ENCODE measurements around the gene COL4A2.

The COL4A2 gene

DNA sequence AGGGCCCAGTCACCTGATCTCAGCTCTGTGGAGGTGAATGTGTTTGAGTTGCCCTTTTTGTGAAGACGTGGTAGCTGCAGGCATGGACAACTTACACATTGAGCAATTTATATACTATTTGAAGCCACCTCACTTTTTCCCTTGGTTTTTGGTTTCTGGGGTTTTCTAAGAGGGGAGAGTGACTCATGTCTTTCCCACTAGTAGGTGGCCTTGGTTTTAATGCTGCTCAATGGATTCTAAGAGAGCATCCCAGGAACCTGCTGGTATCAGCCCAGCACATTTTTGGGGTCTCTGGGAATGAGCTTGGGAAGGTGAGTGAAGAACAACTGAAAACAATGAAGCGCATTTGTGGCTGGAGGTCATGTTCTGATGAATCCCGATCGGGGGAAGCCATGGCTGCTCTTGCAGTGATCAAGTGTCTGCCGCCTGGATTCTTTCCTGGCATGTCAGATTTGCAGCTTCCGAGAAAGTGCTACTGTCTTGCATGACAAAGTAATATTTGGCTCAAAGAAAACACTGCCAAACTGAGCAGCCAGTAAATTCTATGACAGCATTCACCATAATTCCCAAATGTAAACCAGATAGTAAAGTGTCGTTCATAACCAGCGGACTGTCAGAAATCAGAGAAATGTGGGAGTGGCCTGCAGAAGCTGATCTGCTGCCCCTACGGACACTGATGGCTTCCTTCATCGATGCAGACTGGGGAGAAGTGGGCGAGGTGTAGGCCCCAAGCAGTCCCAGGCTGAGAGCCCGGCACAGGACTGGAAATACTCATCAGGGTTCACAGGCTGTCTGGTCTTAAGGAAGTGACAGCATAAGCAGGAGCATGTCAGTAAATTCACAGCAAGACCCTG, 98.7 kb downstream of the COL4A2 start:
- Histone ChIP-seq H3K4me3 (ENCODE audit: low read length) (no peak overlapping the region), H3K36me3 (ENCODE audit: insufficient read depth, low read length) (no peaks in the 10 kb centered on the region), H3K4me1 (ENCODE audit: insufficient read depth, low read length) (no peaks in the 10 kb centered on the region), H3K9me3 (ENCODE audit: low read length) (peaks cover 4% of the 10 kb centered on the region), H3K27me3 (ENCODE audit: insufficient read depth, low read length) (no peaks in the 10 kb centered on the region), H2AFZ (ENCODE audit: low read depth, low read length) (no peak overlapping the region)

DNA sequence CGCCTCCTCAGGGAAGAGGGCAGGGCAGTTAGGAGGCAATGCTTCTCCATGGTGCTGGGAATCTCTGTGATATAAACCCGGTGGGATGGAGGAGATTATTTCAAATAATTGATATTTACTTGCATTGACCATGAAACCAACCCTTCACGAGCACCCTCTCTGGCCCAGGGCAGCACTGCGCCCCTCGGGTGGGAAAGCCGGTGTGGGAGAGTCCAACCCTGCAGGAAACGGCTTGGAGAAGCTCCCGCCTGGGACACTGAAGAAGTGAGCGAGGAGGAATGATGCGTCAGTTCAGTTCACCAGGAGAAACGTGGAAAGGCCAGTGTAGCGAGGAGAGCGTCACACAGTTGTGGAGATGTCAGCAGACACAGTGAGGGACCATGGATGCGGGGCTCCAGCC, 99.9 kb downstream of the COL4A2 start:
- H3K9me3 ChIP-seq (ENCODE audit: low read length): peaks cover 4% of the 10 kb centered on the region
- no peak overlapping the region for H3K4me3 ChIP-seq (ENCODE audit: low read length)
- no peaks in the 10 kb centered on the region for H3K36me3 ChIP-seq (ENCODE audit: insufficient read depth, low read length)
- H3K27me3 ChIP-seq (ENCODE audit: insufficient read depth, low read length): no peaks in the 10 kb centered on the region
- H2AFZ ChIP-seq (ENCODE audit: low read depth, low read length): no peak overlapping the region
- H3K4me1 ChIP-seq (ENCODE audit: insufficient read depth, low read length): peaks cover 2% of the 10 kb centered on the region

GRCh38 chr13:110407531-110407930, 100.4 kb downstream of the COL4A2 start:
- H3K9me3 ChIP-seq (ENCODE audit: low read length): peaks cover 4% of the 10 kb centered on the region
- H3K36me3 ChIP-seq (ENCODE audit: insufficient read depth, low read length): no peaks in the 10 kb centered on the region
- no peak overlapping the region for H3K4me3 ChIP-seq (ENCODE audit: low read length)
- no peaks in the 10 kb centered on the region for H3K27me3 ChIP-seq (ENCODE audit: insufficient read depth, low read length)
- H3K4me1 ChIP-seq (ENCODE audit: insufficient read depth, low read length): peaks cover 3% of the 10 kb centered on the region
- H2AFZ ChIP-seq (ENCODE audit: low read depth, low read length): no peak overlapping the region

DNA sequence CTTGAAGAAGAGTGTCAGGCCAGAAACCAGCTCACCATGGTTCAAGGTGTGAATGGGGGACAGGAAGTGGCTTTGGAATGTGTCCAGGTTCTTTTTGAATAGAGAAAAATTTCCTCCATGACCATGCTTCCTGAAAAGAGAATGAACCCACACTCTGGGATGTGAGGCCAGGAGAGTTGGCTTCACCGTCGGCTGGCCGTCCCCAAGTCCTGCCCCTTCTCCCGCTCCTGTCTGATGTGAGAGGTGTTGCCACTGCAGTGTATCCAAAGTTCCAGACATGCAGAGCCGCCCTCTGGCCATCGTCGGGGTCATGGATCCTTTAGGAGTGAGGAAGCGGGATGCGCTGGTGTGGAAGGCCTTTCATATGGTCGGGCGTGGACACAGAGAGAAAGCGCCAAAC, 101.2 kb downstream of the COL4A2 start:
- peaks cover 3% of the 10 kb centered on the region for H3K4me1 ChIP-seq (ENCODE audit: insufficient read depth, low read length)
- H2AFZ ChIP-seq (ENCODE audit: low read depth, low read length): no peak overlapping the region

DNA sequence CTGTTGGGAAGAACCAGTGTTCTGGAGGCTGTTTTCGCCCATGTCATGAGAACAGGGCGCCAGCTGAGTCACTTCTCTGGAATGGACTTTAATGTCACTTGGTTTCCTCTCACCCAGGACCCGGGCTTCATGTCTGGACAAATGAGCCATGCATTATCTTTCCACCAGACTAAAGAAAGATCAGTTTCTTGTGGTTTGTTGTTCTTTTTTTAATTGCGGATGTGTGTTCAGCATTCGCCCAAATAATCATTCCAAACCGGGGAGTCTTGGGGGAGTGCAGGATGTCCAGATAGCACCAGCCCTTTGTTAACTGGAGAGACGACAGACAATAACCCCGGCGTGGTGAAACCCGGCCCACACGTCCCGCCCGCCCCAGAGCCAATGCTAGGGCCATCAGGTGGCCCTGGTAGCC, 102.5 kb downstream of the COL4A2 start:
- H3K36me3 ChIP-seq (ENCODE audit: insufficient read depth, low read length): no peaks in the 10 kb centered on the region
- no peak overlapping the region for H2AFZ ChIP-seq (ENCODE audit: low read depth, low read length)
- no peaks in the 10 kb centered on the region for H3K27me3 ChIP-seq (ENCODE audit: insufficient read depth, low read length)
- H3K4me3 ChIP-seq (ENCODE audit: low read length): no peak overlapping the region
- peaks cover 4% of the 10 kb centered on the region for H3K9me3 ChIP-seq (ENCODE audit: low read length)
- peaks cover 3% of the 10 kb centered on the region for H3K4me1 ChIP-seq (ENCODE audit: insufficient read depth, low read length)

More for the DNA sequence above, 101.2 kb downstream of the COL4A2 start:
- Histone ChIP-seq H3K9me3 (ENCODE audit: low read length) (peaks cover 4% of the 10 kb centered on the region), H3K36me3 (ENCODE audit: insufficient read depth, low read length) (no peaks in the 10 kb centered on the region), H3K27me3 (ENCODE audit: insufficient read depth, low read length) (no peaks in the 10 kb centered on the region), H3K4me3 (ENCODE audit: low read length) (no peak overlapping the region)

DNA sequence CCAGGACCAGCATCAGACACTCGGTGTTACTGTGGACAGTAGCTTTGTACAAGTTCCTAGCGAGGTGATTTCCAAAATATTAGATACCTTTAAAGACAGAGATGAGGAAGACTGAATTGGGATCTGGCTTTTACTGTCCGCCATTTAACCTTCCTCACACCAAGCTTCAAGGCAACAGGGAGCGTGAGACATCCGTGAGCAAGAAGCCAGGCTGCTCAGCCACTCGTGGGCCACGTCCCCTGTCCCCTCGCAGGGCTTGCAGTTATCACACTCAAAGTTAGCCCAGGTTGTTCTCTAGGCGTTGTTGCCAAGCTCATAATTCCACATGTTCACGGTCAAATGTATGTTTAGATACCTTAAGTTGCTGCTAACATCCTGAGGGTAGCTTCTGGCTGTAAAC, 102.9 kb downstream of the COL4A2 start:
- H3K4me1 ChIP-seq (ENCODE audit: insufficient read depth, low read length): peaks cover 3% of the 10 kb centered on the region
- no peaks in the 10 kb centered on the region for H3K36me3 ChIP-seq (ENCODE audit: insufficient read depth, low read length)

DNA sequence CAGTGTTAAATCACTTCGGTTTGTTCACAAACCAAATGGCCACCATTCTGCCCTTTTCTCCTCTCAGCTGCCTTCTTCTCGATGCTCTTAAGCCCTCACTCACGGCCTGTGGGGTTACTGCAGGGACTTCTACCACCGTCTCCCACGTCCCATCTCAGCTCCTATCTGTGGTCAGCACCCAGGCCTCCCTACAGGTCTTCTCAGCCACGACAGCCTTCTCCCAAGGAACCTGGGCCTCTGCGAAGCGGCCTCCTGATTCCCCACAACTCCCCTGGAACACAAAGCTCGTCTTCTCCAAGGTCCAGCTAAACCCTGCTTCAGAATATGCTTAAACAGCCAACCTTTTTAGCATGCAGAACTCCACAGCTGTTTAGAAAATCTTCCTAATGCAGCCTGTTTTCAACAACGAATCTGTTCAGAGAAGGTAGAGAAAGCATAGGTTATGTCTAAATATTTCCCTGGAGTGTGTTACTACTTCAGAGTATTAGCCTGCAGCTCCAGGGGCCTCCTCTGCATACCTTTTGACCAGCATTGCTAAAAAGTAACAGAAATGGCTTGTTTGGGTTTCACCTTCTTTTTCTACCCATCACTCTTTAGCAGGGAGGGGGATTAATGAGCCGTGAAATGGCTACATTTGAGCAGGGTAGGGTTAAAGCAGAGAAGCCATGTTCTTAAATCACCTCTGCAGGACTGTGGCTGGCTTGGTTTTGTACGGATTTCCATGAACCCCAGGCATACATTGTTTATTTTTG, 104.0 kb downstream of the COL4A2 start:
- H3K9me3 ChIP-seq (ENCODE audit: low read length): peaks cover 4% of the 10 kb centered on the region
- no peak overlapping the region for H2AFZ ChIP-seq (ENCODE audit: low read depth, low read length)
- no peaks in the 10 kb centered on the region for H3K27me3 ChIP-seq (ENCODE audit: insufficient read depth, low read length)
- H3K4me3 ChIP-seq (ENCODE audit: low read length): no peak overlapping the region
- peaks cover 3% of the 10 kb centered on the region for H3K4me1 ChIP-seq (ENCODE audit: insufficient read depth, low read length)
- H3K36me3 ChIP-seq (ENCODE audit: insufficient read depth, low read length): no peaks in the 10 kb centered on the region

More for the DNA sequence above, 102.9 kb downstream of the COL4A2 start:
- no peak overlapping the region for H3K4me3 ChIP-seq (ENCODE audit: low read length)
- no peaks in the 10 kb centered on the region for H3K27me3 ChIP-seq (ENCODE audit: insufficient read depth, low read length)
- peaks cover 4% of the 10 kb centered on the region for H3K9me3 ChIP-seq (ENCODE audit: low read length)
- no peak overlapping the region for H2AFZ ChIP-seq (ENCODE audit: low read depth, low read length)

DNA sequence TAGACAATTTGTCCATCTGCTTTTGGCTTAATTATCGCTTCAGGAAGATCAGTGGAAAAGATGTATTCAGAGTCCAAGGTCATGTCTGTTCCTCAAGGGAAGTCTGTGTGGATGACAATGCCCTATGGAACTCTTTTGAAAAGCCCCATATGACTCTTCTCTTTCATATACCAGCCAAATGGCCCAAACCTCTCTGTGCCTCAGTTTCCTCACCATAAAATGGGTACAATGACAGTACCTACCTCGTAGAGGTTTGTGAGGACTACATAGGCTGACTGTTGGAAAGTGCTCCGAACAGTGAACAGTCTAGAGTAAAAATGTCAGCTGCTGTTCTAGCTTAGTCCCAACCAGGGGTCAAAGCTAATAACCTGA, 104.6 kb downstream of the COL4A2 start:
- Histone ChIP-seq H2AFZ (ENCODE audit: low read depth, low read length) (no peak overlapping the region), H3K4me3 (ENCODE audit: low read length) (no peak overlapping the region), H3K4me1 (ENCODE audit: insufficient read depth, low read length) (peaks cover 3% of the 10 kb centered on the region), H3K9me3 (ENCODE audit: low read length) (peaks cover 4% of the 10 kb centered on the region), H3K36me3 (ENCODE audit: insufficient read depth, low read length) (no peaks in the 10 kb centered on the region), H3K27me3 (ENCODE audit: insufficient read depth, low read length) (no peaks in the 10 kb centered on the region)

- Histone ChIP-seq H3K4me1 (ENCODE audit: insufficient read depth, low read length) (peaks cover 3% of the 10 kb centered on the region), H3K9me3 (ENCODE audit: low read length) (peaks cover 4% of the 10 kb centered on the region), H3K27me3 (ENCODE audit: insufficient read depth, low read length) (no peaks in the 10 kb centered on the region), H3K36me3 (ENCODE audit: insufficient read depth, low read length) (no peaks in the 10 kb centered on the region), H3K4me3 (ENCODE audit: low read length) (no peak overlapping the region), H2AFZ (ENCODE audit: low read depth, low read length) (no peak overlapping the region)
Observed at GRCh38 chr13:110412132-110412914, 105.2 kb downstream of the COL4A2 start.

- H2AFZ ChIP-seq (ENCODE audit: low read depth, low read length): no peak overlapping the region
- H3K36me3 ChIP-seq (ENCODE audit: insufficient read depth, low read length): no peaks in the 10 kb centered on the region
- H3K4me3 ChIP-seq (ENCODE audit: low read length): no peak overlapping the region
- peaks cover 4% of the 10 kb centered on the region for H3K9me3 ChIP-seq (ENCODE audit: low read length)
- no peaks in the 10 kb centered on the region for H3K27me3 ChIP-seq (ENCODE audit: insufficient read depth, low read length)
- H3K4me1 ChIP-seq (ENCODE audit: insufficient read depth, low read length): peaks cover 3% of the 10 kb centered on the region
Observed at GRCh38 chr13:110413016-110413675, 106.1 kb downstream of the COL4A2 start.

GRCh38 chr13:110413676-110414040, 106.6 kb downstream of the COL4A2 start:
- Histone ChIP-seq H3K4me1 (ENCODE audit: insufficient read depth, low read length) (peaks cover 3% of the 10 kb centered on the region), H3K9me3 (ENCODE audit: low read length) (peaks cover under 1% of the 10 kb centered on the region), H2AFZ (ENCODE audit: low read depth, low read length) (no peak overlapping the region), H3K27me3 (ENCODE audit: insufficient read depth, low read length) (no peaks in the 10 kb centered on the region), H3K4me3 (ENCODE audit: low read length) (no peak overlapping the region), H3K36me3 (ENCODE audit: insufficient read depth, low read length) (no peaks in the 10 kb centered on the region)

- H3K4me1 ChIP-seq (ENCODE audit: insufficient read depth, low read length): peaks cover 4% of the 10 kb centered on the region
- no peaks in the 10 kb centered on the region for H3K27me3 ChIP-seq (ENCODE audit: insufficient read depth, low read length)
- H3K36me3 ChIP-seq (ENCODE audit: insufficient read depth, low read length): no peaks in the 10 kb centered on the region
Observed at GRCh38 chr13:110414283-110414682, 107.2 kb downstream of the COL4A2 start.

More at GRCh38 chr13:110414283-110414682, 107.2 kb downstream of the COL4A2 start:
- H3K4me3 ChIP-seq (ENCODE audit: low read length): no peak overlapping the region
- no peak overlapping the region for H2AFZ ChIP-seq (ENCODE audit: low read depth, low read length)
- no peaks in the 10 kb centered on the region for H3K9me3 ChIP-seq (ENCODE audit: low read length)

Data from neuron (in vitro differentiated cells).